TTC549 (cell line): ENCODE data around the gene ETV6.

Experiments used
- FAIRE-seq: peaks from 2 replicates; lab custom pipeline; 2012; peaks lifted over from hg19 to GRCh38; lab: Jason Lieb, UNC

Gene ETV6

GRCh38 chr12:11645391-11645790, 4.1 kb upstream of the ETV6 start:
- no peak for FAIRE-seq

- no peak for FAIRE-seq
Observed at GRCh38 chr12:11648514-11649412, 711 bp upstream of the ETV6 start.

- FAIRE-seq: no peak
Observed at GRCh38 chr12:11650286-11651281, 1.1 kb downstream of the ETV6 start.

GRCh38 chr12:11651381-11651780, 1.9 kb downstream of the ETV6 start:
- no peak for FAIRE-seq

GRCh38 chr12:11651785-11652184, 2.3 kb downstream of the ETV6 start:
- FAIRE-seq: no peak

- no peak for FAIRE-seq
Observed at GRCh38 chr12:11652351-11653040, 3.0 kb downstream of the ETV6 start.

GRCh38 chr12:11653215-11653753, 3.8 kb downstream of the ETV6 start:
- FAIRE-seq: no peak

- FAIRE-seq: no peak
Observed at GRCh38 chr12:11654338-11654737, 4.9 kb downstream of the ETV6 start.

- no peak for FAIRE-seq
Observed at GRCh38 chr12:11654802-11655201, 5.3 kb downstream of the ETV6 start.

- no peak for FAIRE-seq
Observed at GRCh38 chr12:11655842-11656241, 6.4 kb downstream of the ETV6 start.

GRCh38 chr12:11656550-11656949, 7.1 kb downstream of the ETV6 start:
- no peak for FAIRE-seq

- FAIRE-seq: no peak
Observed at GRCh38 chr12:11657511-11657910, 8.0 kb downstream of the ETV6 start.

- FAIRE-seq: no peak
Observed at GRCh38 chr12:11658791-11659190, 9.3 kb downstream of the ETV6 start.

- no peak for FAIRE-seq
Observed at GRCh38 chr12:11660624-11661023, 11.2 kb downstream of the ETV6 start.

GRCh38 chr12:11661491-11662089, 12.1 kb downstream of the ETV6 start:
- FAIRE-seq: no peak

- no peak for FAIRE-seq
Observed at GRCh38 chr12:11662369-11662768, 12.9 kb downstream of the ETV6 start.

- FAIRE-seq: no peak
Observed at GRCh38 chr12:11663130-11663529, 13.7 kb downstream of the ETV6 start.

GRCh38 chr12:11664101-11664500, 14.6 kb downstream of the ETV6 start:
- no peak for FAIRE-seq

- no peak for FAIRE-seq
Observed at GRCh38 chr12:11666131-11667050, 16.9 kb downstream of the ETV6 start.

GRCh38 chr12:11667171-11667570, 17.7 kb downstream of the ETV6 start:
- no peak for FAIRE-seq

- FAIRE-seq: no peak
Observed at GRCh38 chr12:11668611-11669010, 19.1 kb downstream of the ETV6 start.
